SK-N-SH (cell line): ENCODE measurements around the gene NT5DC3. TPM values are rescaled to one million over a fixed set of nuclear protein-coding genes. Genes with fewer than 3 reads are reported as not detected.

Source experiments
- CTCF ChIA-PET: fragments of 300-600, 350-600 bp; formaldehyde crosslinking; extraction: SDS; loops from one replicate; lab custom pipeline; 2021; lab: Yijun Ruan, JAX
- POLR2A ChIA-PET: fragments of 350-600 bp; sonication (Branson Sonifier 250); formaldehyde crosslinking; extraction: SDS; loops from one replicate; lab custom pipeline; 2020; ENCODE audit warnings: antibody characterized with exemption, inconsistent platforms; lab: Yijun Ruan, JAX
- DNase-seq: peaks from one replicate; pipeline ENCODE4 v3.0.0; 2012
- H2AFZ ChIP-seq: fragments of 200-600 bp; sonication (generic); 2 replicates; pipeline ENCODE4 v1.8.1; 2016; ENCODE audit warnings: antibody characterized with exemption, mild to moderate bottlenecking, low read depth
- H3F3A ChIP-seq: fragments of 200-600 bp; sonication (generic); replicated peaks from 2 replicates; pipeline ENCODE3; 2016; ENCODE audit warnings: antibody characterized with exemption, mild to moderate bottlenecking; ENCODE audit not compliant: insufficient read depth
- H3K27ac ChIP-seq, 2 experiments: fragments of 200-500 bp in 1 of 2; fragments of 200-600 bp in 1 of 2; sonication (Bioruptor generic) in 1 of 2; sonication (generic), shearing (Covaris generic) in 1 of 2; 2 replicates each; pipeline versions ENCODE4 v1.5.1 to v1.6.1; 2014 to 2016; ENCODE audit warnings: low read depth in 2 of 2, inconsistent platforms in 1 of 2, low read length in 1 of 2, mild to moderate bottlenecking in 1 of 2, mixed read lengths in 1 of 2
- H3K27me3 ChIP-seq: fragments of 200-600 bp; sonication (generic), shearing (Covaris generic); 2 replicates; pipeline ENCODE4 v1.6.1; 2016; ENCODE audit warnings: mixed run types; ENCODE audit not compliant: insufficient read depth
- H3K36me3 ChIP-seq, 2 experiments: fragments of 200-500 bp in 1 of 2; fragments of 200-600 bp in 1 of 2; sonication (Bioruptor generic) in 1 of 2; sonication (generic) in 1 of 2; replicated peaks in 1 of 2; 2 replicates each; pipeline versions ENCODE3 to v1.5.1; 2014 to 2016; ENCODE audit warnings: low read length in 1 of 2, mild to moderate bottlenecking in 1 of 2; ENCODE audit not compliant: insufficient read depth in 2 of 2, control insufficient read depth in 1 of 2
- H3K4me1 ChIP-seq, 2 experiments: fragments of 200-500 bp in 1 of 2; fragments of 200-600 bp in 1 of 2; sonication (Bioruptor generic) in 1 of 2; sonication (generic), shearing (Covaris generic) in 1 of 2; 2 replicates each; pipeline versions ENCODE4 v1.5.1 to v1.6.1; 2014 to 2016; ENCODE audit warnings: low read depth in 1 of 2, low read length in 1 of 2, mixed run types in 1 of 2; ENCODE audit not compliant: insufficient read depth in 2 of 2, control insufficient read depth in 1 of 2
- H3K4me2 ChIP-seq: fragments of 200-600 bp; sonication (generic), shearing (Covaris generic); 2 replicates; pipeline ENCODE4 v1.6.1; 2017; ENCODE audit warnings: mixed run types
- H3K4me3 ChIP-seq, 2 experiments: fragments of 200-500 bp in 1 of 2; fragments of 200-600 bp in 1 of 2; sonication (Bioruptor generic) in 1 of 2; sonication (generic), shearing (Covaris generic) in 1 of 2; 2 replicates each; pipeline versions ENCODE4 v1.5.1 to v1.8.1; 2014 to 2016; ENCODE audit warnings: low read depth in 2 of 2, inconsistent platforms in 1 of 2, low read length in 1 of 2, mild to moderate bottlenecking in 1 of 2, mixed read lengths in 1 of 2, moderate library complexity in 1 of 2
- H3K79me2 ChIP-seq: fragments of 200-600 bp; sonication (generic); 2 replicates; pipeline ENCODE4 v1.8.1; 2017; ENCODE audit warnings: mild to moderate bottlenecking; ENCODE audit not compliant: insufficient read depth
- H3K9ac ChIP-seq: fragments of 200-600 bp; sonication (generic); 2 replicates; pipeline ENCODE4 v1.6.1; 2017; ENCODE audit warnings: mixed run types
- H3K9me2 ChIP-seq: fragments of 200-600 bp; sonication (generic); 2 replicates; pipeline ENCODE4 v1.6.1; 2017; ENCODE audit warnings: mixed run types
- H3K9me3 ChIP-seq: fragments of 200-600 bp; sonication (generic); 2 replicates; pipeline ENCODE4 v1.6.1; 2017; ENCODE audit warnings: mixed run types, mild to moderate bottlenecking, moderate library complexity
- H4K20me1 ChIP-seq: fragments of 200-600 bp; sonication (generic); 2 replicates; pipeline ENCODE4 v1.6.1; 2017; ENCODE audit warnings: mild to moderate bottlenecking, mixed run types; ENCODE audit not compliant: insufficient read depth
- EP300 ChIP-seq, 2 experiments: IDR thresholded peaks; 2 replicates each; pipeline versions ENCODE4 v1.4.0 to v1.6.1; 2012; ENCODE audit warnings: borderline replicate concordance in 1 of 2, low read depth in 1 of 2, low read length in 1 of 2
- EZH2phosphoT487 ChIP-seq: fragments of 200-600 bp; sonication (generic); IDR thresholded peaks from 2 replicates; pipeline ENCODE4 v1.6.1; 2017; ENCODE audit warnings: low read depth, mixed run types, mild to moderate bottlenecking, antibody characterized with exemption, moderate library complexity, borderline replicate concordance
- FOXM1 ChIP-seq: IDR thresholded peaks from 2 replicates; pipeline ENCODE4 v1.4.0; 2012; ENCODE audit warnings: low read depth, mild to moderate bottlenecking
- JUND ChIP-seq: IDR thresholded peaks from 2 replicates; pipeline ENCODE4 v1.4.0; 2012
- MEF2A ChIP-seq: IDR thresholded peaks from 2 replicates; pipeline ENCODE4 v1.4.0; 2012; ENCODE audit warnings: low read depth, borderline replicate concordance
- MXI1 ChIP-seq: IDR thresholded peaks from 2 replicates; pipeline ENCODE4 v1.6.1; 2012; ENCODE audit warnings: mild to moderate bottlenecking, low read depth, low read length, improper control_type of control experiment
- NFIC ChIP-seq: IDR thresholded peaks from 2 replicates; pipeline ENCODE4 v1.4.0; 2012; ENCODE audit warnings: borderline replicate concordance
- NRF1 ChIP-seq: IDR thresholded peaks from 2 replicates; pipeline ENCODE4 v1.6.1; 2012; ENCODE audit warnings: low read depth, mild to moderate bottlenecking, low read length
- POLR2AphosphoS5 ChIP-seq: IDR thresholded peaks from 2 replicates; pipeline ENCODE4 v1.6.1; 2012; ENCODE audit warnings: low read depth, low read length
- RXRA ChIP-seq: IDR thresholded peaks from 2 replicates; pipeline ENCODE4 v1.4.0; 2012; ENCODE audit warnings: low read depth, mild to moderate bottlenecking, borderline replicate concordance
- TAF1 ChIP-seq: IDR thresholded peaks from 2 replicates; pipeline ENCODE4 v1.6.1; 2012; ENCODE audit warnings: low read depth, mild to moderate bottlenecking, low read length, moderate library complexity, borderline replicate concordance
- TEAD4 ChIP-seq: IDR thresholded peaks from 2 replicates; pipeline ENCODE4 v1.4.0; 2012; ENCODE audit warnings: mild to moderate bottlenecking, borderline replicate concordance; ENCODE audit not compliant: insufficient read depth
- YY1 ChIP-seq: IDR thresholded peaks from 2 replicates; pipeline ENCODE4 v1.4.0; 2012; ENCODE audit warnings: low read depth, mild to moderate bottlenecking
- WGBS: methylation state at CpG from one replicate; pipeline ENCODE4 v1.1.6; 2017; ENCODE audit warnings: low lambda C conversion rate; 5-methylcytosine and 5-hydroxymethylcytosine counted together
- polyA plus RNA-seq, 3 experiments: library from polyadenylated mRNA; depleted of rRNA; stranded (reverse); fragments of >200 nt; gene quantifications; 2 replicates each; pipeline ENCODE4 v1.2.3, GENCODE V29; 2012
- TF ChIP-seq, protein P1 (sequence below): fragments of 200-600 bp; sonication (generic); IDR thresholded peaks from 2 replicates; pipeline ENCODE4 v1.6.1; 2017; ENCODE audit warnings: antibody characterized with exemption, mild to moderate bottlenecking, moderate library complexity
- TF ChIP-seq, protein P2 (sequence below): fragments of 150-350 bp; IDR thresholded peaks from 2 replicates; pipeline ENCODE4 v1.6.1; 2017; ENCODE audit warnings: antibody characterized with exemption, low read length, low read depth, borderline replicate concordance
- TF ChIP-seq, protein P3 (sequence below): IDR thresholded peaks from 2 replicates; pipeline ENCODE4 v1.6.1; 2012; ENCODE audit warnings: mild to moderate bottlenecking, low read depth, low read length, moderate library complexity
- TF ChIP-seq, protein P4 (sequence below): fragments of 150-350 bp; IDR thresholded peaks from 2 replicates; pipeline ENCODE4 v1.6.1; 2016; ENCODE audit warnings: mild to moderate bottlenecking, low read depth, low read length

NT5DC3 gene
- polyA plus RNA-seq, 1 of the 3 experiments (the other 2 are of a cell fraction), result 11.0 TPM

DNA sequence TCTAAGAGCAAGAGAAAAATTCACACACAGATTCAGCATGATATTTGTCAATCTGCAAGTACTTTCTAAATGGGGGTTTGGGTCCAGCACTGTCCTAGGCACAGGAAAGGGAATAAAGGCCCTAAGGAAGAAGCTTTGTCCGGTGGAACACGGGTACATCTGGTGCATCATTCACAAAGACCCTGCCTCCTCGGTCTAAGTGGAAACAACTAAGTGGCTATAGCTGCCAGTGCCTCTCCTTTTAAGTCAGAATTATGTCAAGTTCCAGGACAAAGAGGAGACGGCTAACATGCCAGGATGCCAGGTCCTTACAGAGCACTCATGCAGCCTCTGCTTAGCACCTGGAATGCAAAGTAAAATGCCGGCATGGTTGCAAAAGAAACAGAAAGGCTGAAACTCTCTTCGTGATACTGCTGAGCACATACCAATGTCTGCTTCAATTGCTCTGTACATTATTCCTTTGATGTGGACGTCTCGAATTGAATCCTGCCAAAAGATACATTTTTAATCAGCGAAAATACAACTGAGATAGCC, 47.5 kb downstream of the NT5DC3 start:
- Histone ChIP-seq H3K79me2 (no peaks in the 10 kb centered on the region), H3F3A (no peaks in the 10 kb centered on the region), H3K9ac (no peak overlapping the region), H3K27me3 (no peaks in the 10 kb centered on the region), H2AFZ (no peak overlapping the region), H3K36me3 (peaks cover 40 to 50% of the 10 kb centered on the region in 2 experiments), H3K4me2 (no peak overlapping the region), H4K20me1 (no peaks in the 10 kb centered on the region), H3K9me2 (no peaks in the 10 kb centered on the region), H3K4me3 (no peak overlapping the region), H3K4me1 (peaks cover 3 to 6% of the 10 kb centered on the region in 2 experiments; a peak in 2 of 4 replicates), H3K9me3 (no peaks in the 10 kb centered on the region), H3K27ac (no peak overlapping the region)
- WGBS, result 84% methylated on average over 9 of the region's 9 CpGs
- POLR2A ChIA-PET, result no interaction called here
- TF ChIP-seq, protein P1, sequence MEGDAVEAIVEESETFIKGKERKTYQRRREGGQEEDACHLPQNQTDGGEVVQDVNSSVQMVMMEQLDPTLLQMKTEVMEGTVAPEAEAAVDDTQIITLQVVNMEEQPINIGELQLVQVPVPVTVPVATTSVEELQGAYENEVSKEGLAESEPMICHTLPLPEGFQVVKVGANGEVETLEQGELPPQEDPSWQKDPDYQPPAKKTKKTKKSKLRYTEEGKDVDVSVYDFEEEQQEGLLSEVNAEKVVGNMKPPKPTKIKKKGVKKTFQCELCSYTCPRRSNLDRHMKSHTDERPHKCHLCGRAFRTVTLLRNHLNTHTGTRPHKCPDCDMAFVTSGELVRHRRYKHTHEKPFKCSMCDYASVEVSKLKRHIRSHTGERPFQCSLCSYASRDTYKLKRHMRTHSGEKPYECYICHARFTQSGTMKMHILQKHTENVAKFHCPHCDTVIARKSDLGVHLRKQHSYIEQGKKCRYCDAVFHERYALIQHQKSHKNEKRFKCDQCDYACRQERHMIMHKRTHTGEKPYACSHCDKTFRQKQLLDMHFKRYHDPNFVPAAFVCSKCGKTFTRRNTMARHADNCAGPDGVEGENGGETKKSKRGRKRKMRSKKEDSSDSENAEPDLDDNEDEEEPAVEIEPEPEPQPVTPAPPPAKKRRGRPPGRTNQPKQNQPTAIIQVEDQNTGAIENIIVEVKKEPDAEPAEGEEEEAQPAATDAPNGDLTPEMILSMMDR, result no peak
- TF ChIP-seq TAF1 (no peak), MEF2A (no peak), NRF1 (no peak), FOXM1 (no peak), EP300 (IDR thresholded peaks at IDR 0.05; ENCODE audit: borderline replicate concordance in 1 of 2, low read depth in 1 of 2, low read length in 1 of 2) (no peak), JUND (no peak), POLR2AphosphoS5 (no peak), YY1 (no peak), RXRA (no peak)
- TF ChIP-seq, protein P2, sequence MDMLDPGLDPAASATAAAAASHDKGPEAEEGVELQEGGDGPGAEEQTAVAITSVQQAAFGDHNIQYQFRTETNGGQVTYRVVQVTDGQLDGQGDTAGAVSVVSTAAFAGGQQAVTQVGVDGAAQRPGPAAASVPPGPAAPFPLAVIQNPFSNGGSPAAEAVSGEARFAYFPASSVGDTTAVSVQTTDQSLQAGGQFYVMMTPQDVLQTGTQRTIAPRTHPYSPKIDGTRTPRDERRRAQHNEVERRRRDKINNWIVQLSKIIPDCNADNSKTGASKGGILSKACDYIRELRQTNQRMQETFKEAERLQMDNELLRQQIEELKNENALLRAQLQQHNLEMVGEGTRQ, result no peak
- CTCF ChIA-PET, result interaction anchor here (1.2 to 1.9 kb wide), 2 partner anchors 20 to 161 kb away, joined by 3 to 6 read pairs; no protein-coding TSS in a partner anchor
- DNase-seq, result no peak

DNA sequence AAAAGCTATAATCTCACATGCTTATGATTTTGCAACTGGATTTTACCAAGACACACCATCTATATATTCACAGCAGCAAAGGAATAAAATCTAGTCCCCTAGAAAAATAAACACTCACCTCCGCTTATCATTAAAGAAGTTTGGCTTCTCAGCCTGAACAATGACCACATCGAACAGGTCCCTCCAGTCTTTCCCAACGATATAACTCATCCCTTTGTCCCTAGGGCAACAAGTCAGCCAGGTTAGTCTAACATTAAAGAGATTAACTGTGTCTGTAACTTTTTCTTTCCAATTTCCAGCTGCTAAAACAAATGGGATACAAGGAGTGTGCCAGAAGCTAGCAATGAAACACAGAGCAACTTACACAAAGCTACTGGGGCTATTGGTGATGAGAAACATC, 48.0 kb downstream of the NT5DC3 start:
- Histone ChIP-seq H3K4me3 (no peak overlapping the region), H3K9ac (no peak overlapping the region), H3K9me2 (no peaks in the 10 kb centered on the region), H3K36me3 (peaks cover 35 to 47% of the 10 kb centered on the region in 2 experiments), H3K9me3 (no peaks in the 10 kb centered on the region), H3K4me1 (peaks cover 3 to 4% of the 10 kb centered on the region in 2 experiments; a peak in 2 of 4 replicates), H3K4me2 (no peak overlapping the region), H3K79me2 (no peaks in the 10 kb centered on the region), H2AFZ (no peak overlapping the region), H3K27me3 (no peaks in the 10 kb centered on the region), H3F3A (no peaks in the 10 kb centered on the region), H3K27ac (no peak overlapping the region), H4K20me1 (no peaks in the 10 kb centered on the region)
- 88% methylated on average over 3 of the region's 3 CpGs for WGBS
- CTCF ChIA-PET, result interaction anchor here (1.2 to 1.9 kb wide), 2 partner anchors 19 to 160 kb away, joined by 3 to 6 read pairs; no protein-coding TSS in a partner anchor
- POLR2A ChIA-PET, result no interaction called here
- no peak for DNase-seq
- no peak for TF ChIP-seq MXI1
- no peak for TF ChIP-seq YY1
- no peak for TF ChIP-seq NFIC
- TF ChIP-seq, protein P3, sequence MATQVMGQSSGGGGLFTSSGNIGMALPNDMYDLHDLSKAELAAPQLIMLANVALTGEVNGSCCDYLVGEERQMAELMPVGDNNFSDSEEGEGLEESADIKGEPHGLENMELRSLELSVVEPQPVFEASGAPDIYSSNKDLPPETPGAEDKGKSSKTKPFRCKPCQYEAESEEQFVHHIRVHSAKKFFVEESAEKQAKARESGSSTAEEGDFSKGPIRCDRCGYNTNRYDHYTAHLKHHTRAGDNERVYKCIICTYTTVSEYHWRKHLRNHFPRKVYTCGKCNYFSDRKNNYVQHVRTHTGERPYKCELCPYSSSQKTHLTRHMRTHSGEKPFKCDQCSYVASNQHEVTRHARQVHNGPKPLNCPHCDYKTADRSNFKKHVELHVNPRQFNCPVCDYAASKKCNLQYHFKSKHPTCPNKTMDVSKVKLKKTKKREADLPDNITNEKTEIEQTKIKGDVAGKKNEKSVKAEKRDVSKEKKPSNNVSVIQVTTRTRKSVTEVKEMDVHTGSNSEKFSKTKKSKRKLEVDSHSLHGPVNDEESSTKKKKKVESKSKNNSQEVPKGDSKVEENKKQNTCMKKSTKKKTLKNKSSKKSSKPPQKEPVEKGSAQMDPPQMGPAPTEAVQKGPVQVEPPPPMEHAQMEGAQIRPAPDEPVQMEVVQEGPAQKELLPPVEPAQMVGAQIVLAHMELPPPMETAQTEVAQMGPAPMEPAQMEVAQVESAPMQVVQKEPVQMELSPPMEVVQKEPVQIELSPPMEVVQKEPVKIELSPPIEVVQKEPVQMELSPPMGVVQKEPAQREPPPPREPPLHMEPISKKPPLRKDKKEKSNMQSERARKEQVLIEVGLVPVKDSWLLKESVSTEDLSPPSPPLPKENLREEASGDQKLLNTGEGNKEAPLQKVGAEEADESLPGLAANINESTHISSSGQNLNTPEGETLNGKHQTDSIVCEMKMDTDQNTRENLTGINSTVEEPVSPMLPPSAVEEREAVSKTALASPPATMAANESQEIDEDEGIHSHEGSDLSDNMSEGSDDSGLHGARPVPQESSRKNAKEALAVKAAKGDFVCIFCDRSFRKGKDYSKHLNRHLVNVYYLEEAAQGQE, result no peak
- TF ChIP-seq, protein P1, result no peak
- TF ChIP-seq EZH2phosphoT487, result no peak
- no peak for TF ChIP-seq RXRA
- no peak for TF ChIP-seq POLR2AphosphoS5
- TF ChIP-seq TEAD4, result no peak
- TF ChIP-seq, protein P4, sequence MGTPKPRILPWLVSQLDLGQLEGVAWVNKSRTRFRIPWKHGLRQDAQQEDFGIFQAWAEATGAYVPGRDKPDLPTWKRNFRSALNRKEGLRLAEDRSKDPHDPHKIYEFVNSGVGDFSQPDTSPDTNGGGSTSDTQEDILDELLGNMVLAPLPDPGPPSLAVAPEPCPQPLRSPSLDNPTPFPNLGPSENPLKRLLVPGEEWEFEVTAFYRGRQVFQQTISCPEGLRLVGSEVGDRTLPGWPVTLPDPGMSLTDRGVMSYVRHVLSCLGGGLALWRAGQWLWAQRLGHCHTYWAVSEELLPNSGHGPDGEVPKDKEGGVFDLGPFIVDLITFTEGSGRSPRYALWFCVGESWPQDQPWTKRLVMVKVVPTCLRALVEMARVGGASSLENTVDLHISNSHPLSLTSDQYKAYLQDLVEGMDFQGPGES, result no peak
